HFFc6 (cell line): ENCODE measurements around the gene NAA20. TPM values are rescaled to one million over a fixed set of nuclear protein-coding genes. Genes with fewer than 3 reads are reported as not detected.

Experiments used
- DNase-seq: peaks from one replicate; pipeline ENCODE4 v3.0.0-alpha.2; 2018
- H3K27ac Mint-ChIP-seq: 2 replicates; pipeline ENCODE4 v1.8.0; 2020; ENCODE audit warnings: mild to moderate bottlenecking, mixed read lengths
- H3K27me3 Mint-ChIP-seq: 2 replicates; pipeline ENCODE4 v1.8.0; 2021; ENCODE audit warnings: mild to moderate bottlenecking, moderate library complexity, mixed read lengths; ENCODE audit not compliant: insufficient read depth
- H3K36me3 Mint-ChIP-seq: 2 replicates; pipeline ENCODE4 v1.8.0; 2021; ENCODE audit warnings: low read depth, mixed read lengths
- H3K4me1 Mint-ChIP-seq: 2 replicates; pipeline ENCODE4 v1.8.0; 2020; ENCODE audit warnings: low read depth, mixed read lengths
- H3K4me3 Mint-ChIP-seq: 2 replicates; pipeline ENCODE4 v1.8.0; 2020; ENCODE audit warnings: mild to moderate bottlenecking, moderate library complexity, mixed read lengths
- H3K9me3 Mint-ChIP-seq: 2 replicates; pipeline ENCODE4 v1.8.0; 2020; ENCODE audit warnings: mild to moderate bottlenecking, mixed read lengths
- CTCF ChIP-seq: fragments of 200-600 bp; sonication (generic); IDR thresholded peaks from 2 replicates; pipeline ENCODE4 v1.5.0; 2021; ENCODE audit warnings: antibody characterized with exemption, mild to moderate bottlenecking
- total RNA-seq, 6 experiments: library from RNA; stranded (reverse); fragmentation: NEBNext Ultra II Directional; extraction: Animal tissue kit (Norgen Biotek cat#: 25700); gene quantifications; 2 replicates in 1 of 6; 3 replicates in 5 of 6; pipeline ENCODE4 v1.2.3, GENCODE V29; 2021

The NAA20 gene
- total RNA-seq, 6 experiments from 2014 or later = 87.3 to 108 (median 93.2) TPM

- DNase-seq = no peak
- Mint-ChIP-seq H3K27ac (no peak overlapping the region; the same call in 1 of the 2 replicates), H3K4me1 (peaks cover 32% of the 10 kb centered on the region), H3K9me3 (no peaks in the 10 kb centered on the region), H3K27me3 (peaks cover 1% of the 10 kb centered on the region), H3K4me3 (no peak overlapping the region), H3K36me3 (peaks cover 33% of the 10 kb centered on the region)
- TF ChIP-seq CTCF = no peak
Measured at GRCh38 chr20:20005342-20005741, 11.8 kb upstream of the NAA20 start.

GRCh38 chr20:20009784-20010253, 7.3 kb upstream of the NAA20 start:
- DNase-seq = no peak
- H3K27me3 Mint-ChIP-seq = peaks cover 2% of the 10 kb centered on the region
- no peaks in the 10 kb centered on the region for H3K9me3 Mint-ChIP-seq
- H3K4me3 Mint-ChIP-seq = no peak overlapping the region; the same call in 1 of the 2 replicates
- no peak for TF ChIP-seq CTCF
- no peaks in the 10 kb centered on the region for H3K36me3 Mint-ChIP-seq
- no peak overlapping the region for H3K27ac Mint-ChIP-seq
- peaks cover 20% of the 10 kb centered on the region for H3K4me1 Mint-ChIP-seq

DNA sequence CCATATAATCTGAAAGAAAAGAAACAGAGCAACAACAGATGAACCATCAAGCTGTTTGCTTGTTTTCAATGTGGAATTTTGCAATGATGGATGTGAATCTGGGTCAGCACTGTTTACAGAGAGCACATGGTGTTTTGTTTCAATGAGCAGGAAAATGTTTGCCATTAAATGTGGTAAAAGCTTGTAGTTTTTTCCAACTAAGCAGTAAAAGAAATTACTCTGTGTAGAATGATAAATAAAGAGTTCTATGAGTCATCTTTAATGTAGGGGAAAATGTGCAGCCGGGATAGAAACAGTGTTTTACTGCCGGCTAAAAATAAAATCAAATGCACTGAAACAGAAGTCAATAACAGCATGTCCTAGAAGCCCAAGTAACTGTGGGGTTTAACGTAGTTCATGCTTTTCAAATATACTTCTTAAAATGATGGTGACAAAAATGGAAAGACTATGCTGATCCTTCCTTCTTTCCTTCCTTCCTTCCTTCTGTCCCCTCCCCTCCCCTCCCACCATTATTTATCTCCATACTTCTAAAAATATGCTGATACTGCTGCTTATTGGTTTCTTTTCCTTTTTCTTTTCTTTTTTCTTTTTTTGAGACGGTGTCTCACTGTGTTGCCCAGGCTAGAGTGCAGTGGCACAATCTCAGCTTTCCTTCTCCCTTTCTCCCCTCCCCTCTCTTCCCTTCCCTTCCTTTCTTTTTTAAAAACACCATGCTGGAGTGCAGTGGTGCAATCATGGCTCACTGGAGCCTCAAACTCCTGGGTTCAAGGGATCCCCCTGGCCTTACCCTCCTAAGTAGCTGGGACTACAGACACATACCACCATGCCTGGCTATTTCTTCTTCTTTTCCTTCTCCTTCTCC, 6.3 kb upstream of the NAA20 start:
- peaks cover 20% of the 10 kb centered on the region for H3K4me1 Mint-ChIP-seq
- no peak for TF ChIP-seq CTCF
- H3K4me3 Mint-ChIP-seq = peak overlapping the region; percentile 80
- DNase-seq = peak; percentile 67
- H3K27me3 Mint-ChIP-seq = peaks cover 2% of the 10 kb centered on the region
- H3K36me3 Mint-ChIP-seq = no peaks in the 10 kb centered on the region
- peak overlapping the region; percentile 73 for H3K27ac Mint-ChIP-seq
- H3K9me3 Mint-ChIP-seq = no peaks in the 10 kb centered on the region

DNA sequence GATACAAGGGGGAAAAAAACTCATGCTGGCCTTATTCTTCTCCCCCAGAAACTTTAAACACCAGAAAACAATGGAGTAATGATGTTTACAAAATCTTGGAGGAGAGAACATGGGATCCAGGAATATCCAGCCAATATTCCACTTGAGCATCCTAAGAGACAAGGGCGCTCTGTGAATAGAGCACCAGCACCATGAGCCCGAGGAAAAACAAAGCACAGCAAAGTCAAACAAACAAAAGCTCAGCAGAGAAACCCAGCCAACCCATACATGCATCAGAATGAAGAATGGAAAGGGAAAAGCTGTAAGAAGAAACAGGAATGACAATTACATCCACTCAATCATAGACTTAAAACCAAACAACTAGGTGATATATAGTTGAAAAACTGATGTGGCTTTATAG, 4.6 kb upstream of the NAA20 start:
- Mint-ChIP-seq H3K4me3 (no peak overlapping the region), H3K27ac (no peak overlapping the region), H3K36me3 (no peaks in the 10 kb centered on the region; the same call in 1 of the 2 replicates), H3K4me1 (peaks cover 32% of the 10 kb centered on the region), H3K9me3 (no peaks in the 10 kb centered on the region), H3K27me3 (peaks cover 3% of the 10 kb centered on the region)
- no peak for DNase-seq
- no peak for TF ChIP-seq CTCF

DNA sequence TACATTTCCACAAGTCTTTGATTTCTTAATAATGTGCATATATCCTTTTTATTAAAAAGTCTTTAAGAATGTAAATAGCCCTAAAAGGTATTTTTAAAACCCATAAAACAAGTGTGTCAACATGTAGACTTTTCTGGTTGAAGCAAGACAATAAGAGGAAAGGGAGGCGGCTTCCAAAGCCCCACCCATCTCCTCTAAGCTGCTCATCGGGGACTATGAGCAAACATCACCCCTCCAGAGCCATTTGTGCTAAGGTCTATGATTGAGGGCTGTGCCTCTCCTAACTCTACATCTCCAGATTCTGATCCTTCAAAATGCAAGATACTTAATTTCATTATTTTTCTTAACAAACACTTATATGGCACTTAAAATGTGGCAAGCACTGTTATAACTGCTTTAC, 2.5 kb upstream of the NAA20 start:
- Mint-ChIP-seq H3K27me3 (peaks cover 3% of the 10 kb centered on the region; the same call in 1 of the 2 replicates), H3K9me3 (no peaks in the 10 kb centered on the region), H3K4me1 (peaks cover 50% of the 10 kb centered on the region), H3K36me3 (peaks cover 15% of the 10 kb centered on the region), H3K4me3 (no peak overlapping the region), H3K27ac (no peak overlapping the region)
- TF ChIP-seq CTCF = no peak
- no peak for DNase-seq
